GM18499 (cell line): ENCODE results near the gene SEPTIN11.
A peak's percentile ranks its signal among the peaks of the same experiment; 100 is the strongest.

Experiments
- ATAC-seq: cut with Tn5 transposase; IDR thresholded peaks from one replicate; pipeline ENCODE4 v1.9.1; 2021; ENCODE audit warnings: moderate number of reproducible peaks; ENCODE audit not compliant: insufficient read depth, unreplicated experiment

The SEPTIN11 gene

DNA sequence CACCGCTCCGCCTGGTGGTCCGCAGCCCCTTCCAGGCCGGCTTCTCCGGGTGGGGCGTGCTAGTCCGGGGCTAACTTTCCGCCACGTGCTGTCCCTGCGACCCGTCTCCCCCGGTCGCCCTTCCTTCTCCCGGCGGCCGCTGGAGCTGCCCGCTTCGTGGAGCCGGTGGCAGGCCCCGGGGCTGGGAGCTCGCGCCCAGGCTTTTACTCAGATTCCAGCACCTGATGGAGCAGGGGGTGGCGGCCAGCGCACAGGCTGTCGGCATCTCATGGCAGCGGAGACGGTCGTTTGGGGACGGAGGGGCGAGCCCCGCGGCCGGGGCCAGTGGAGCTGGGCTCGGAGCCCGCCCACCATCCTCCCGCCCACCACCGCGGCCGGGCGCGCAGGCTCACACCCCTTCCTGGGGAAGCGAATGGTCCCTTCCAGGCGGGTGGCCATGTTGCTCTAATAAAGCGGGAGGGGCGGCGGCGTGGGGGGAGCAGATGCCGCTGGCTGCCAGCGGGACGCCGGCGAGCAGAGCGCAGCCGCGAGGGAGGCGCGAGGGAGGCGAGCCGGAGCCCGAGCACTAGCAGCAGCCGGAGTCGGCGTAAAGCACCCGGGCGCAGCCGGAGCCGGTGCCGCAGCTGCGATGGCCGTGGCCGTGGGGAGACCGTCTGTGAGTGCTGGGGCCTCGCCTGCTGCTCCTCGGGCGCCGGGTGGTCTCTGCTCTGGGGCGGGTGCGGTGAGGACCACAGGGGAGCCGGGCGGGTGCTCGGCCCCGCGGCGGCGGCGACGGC, at the start of gene SEPTIN11:
TSS of gene SEPTIN11 (plus strand) at position 477 of the 776 bp plus-strand sequence. CDS start at position 629, 152 bp downstream.
- peak; percentile 31 for ATAC-seq

DNA sequence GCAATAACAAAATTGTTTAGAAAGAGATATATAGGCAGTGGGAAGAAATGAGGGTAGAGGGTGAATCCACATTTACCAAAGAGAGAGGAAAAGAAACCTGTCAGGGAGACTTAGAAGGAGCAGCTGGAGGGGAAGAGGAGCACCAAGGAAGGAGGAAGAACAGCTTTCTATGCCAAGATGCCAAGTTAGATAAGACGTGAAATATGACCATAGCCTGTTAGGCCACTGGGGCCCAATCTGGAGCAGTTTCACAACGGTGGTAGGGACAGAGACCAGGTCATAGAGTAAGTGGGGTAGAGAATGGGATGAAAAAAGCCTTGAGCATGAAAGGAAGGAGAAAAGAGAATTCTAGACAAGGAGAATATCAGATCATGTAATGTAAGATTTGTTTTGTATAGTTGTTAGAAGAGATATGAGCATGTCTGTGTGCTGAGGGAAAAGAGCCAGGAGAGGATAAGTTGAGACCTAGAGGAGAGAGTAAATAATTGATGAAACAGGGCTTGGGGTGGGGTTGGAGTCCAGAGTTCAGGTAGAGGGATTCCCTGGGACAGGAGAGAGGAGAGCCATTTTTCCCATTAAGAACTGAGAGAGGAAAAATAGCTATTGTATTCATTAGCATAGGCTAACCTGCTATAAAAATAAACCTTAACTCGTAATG, 47.2 kb upstream of the SEPTIN11 start:
- ATAC-seq = no peak

DNA sequence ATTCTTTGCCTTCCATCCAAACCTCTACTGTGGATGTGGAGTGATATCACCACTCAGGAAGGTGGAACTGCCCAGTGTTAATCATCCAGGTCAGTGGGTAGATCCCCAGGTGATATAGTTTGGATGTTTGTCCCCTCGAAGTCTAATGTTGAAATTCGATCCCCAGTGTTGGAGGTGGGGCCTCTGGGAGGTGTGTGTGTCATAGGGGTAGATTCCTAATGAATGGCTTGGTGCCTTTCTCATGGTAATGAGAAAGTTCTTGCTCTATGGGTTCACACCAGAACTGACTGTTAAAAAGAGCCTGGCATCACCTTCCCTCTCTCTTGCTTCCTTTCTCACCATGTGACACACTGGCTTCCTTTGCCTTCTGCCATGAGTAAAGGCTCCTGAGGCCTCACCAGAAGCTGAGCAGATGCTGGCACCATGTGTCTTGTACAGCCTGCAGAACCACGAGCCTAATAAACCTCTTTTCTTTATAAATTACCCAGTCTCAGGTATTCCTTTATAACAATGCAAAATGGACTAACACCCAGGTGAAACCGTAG, 44.8 kb upstream of the SEPTIN11 start:
- no peak for ATAC-seq

DNA sequence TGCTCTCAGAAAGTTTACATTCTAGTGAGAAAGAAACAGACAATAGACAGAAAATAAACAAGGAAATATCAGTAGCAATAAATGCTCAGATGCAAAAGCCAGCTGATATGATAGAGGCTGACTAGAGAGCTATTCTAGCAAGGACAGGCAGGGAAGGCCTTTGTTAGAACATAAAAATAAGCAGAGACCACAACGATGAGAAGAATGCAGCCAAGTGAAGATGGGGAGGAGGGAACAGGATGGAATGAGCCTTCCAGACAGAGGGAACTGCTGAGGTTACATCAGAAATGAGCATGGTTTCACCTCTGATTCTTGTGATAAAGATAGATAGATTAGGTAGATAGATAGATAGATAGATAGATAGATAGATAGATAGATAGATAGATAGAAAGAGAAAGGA, 44.0 kb upstream of the SEPTIN11 start:
- no peak for ATAC-seq

DNA sequence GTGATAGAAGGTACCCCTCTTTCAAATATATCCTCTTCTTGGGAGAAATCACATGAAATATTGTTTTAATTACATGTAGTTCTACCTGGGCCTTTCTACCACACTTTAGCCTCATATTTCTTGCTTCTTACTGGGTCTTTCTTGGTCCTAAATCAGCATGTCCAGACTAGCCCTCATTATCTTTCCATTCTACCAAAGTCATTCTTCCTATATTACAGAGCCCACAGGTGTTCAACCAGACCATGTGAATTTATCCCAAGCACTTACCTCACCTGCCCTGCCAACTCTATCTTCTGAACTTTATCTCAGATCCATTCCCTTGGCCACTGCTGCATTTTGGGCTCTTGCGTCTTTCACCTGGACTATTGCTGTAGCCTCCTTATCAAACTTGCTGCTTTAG, 39.8 kb upstream of the SEPTIN11 start:
- ATAC-seq = no peak

- ATAC-seq = no peak
These were observed 28.8 kb upstream of the SEPTIN11 start for GRCh38 chr4:76920715-76921114.

GRCh38 chr4:76923619-76924357, 25.8 kb upstream of the SEPTIN11 start:
- ATAC-seq = no peak

- no peak for ATAC-seq
These were observed 22.7 kb upstream of the SEPTIN11 start for GRCh38 chr4:76926841-76927240.

DNA sequence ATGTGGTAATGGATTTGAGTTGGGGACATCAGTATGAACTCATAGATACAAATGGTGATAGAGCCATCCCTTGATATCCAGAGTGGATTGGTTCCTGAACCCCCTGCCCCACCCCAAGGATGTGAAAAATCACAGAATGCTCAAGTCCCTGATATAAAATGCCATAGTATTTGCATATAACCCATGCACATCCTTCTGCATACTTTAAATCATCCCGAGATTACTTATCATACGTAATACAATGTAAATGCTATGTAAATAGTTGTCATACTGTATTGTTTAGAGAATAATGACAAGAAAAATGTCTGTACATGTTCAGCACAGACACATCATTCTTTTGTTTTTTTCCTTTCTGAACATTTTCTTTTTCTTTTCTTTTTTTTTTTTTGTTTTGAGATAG, 18.9 kb upstream of the SEPTIN11 start:
- no peak for ATAC-seq

DNA sequence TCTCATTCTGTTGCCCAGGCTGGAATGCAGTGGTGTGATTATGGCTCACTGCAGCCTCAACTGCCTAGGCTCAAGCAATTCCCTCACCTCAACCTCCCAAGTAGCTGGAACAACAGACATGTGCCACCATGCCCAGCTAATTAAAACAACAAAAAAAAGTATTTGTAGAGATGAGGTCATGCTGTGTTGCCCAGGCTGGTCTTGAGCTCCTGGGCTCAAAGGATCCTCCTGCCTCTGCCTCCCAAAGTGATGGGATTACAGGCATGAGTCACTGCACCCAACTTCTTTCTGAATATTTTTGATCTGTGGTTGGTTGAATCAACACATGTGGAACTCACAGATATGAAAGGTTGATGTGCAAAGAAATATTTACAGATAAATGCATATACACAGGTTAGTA, 18.5 kb upstream of the SEPTIN11 start:
- no peak for ATAC-seq

DNA sequence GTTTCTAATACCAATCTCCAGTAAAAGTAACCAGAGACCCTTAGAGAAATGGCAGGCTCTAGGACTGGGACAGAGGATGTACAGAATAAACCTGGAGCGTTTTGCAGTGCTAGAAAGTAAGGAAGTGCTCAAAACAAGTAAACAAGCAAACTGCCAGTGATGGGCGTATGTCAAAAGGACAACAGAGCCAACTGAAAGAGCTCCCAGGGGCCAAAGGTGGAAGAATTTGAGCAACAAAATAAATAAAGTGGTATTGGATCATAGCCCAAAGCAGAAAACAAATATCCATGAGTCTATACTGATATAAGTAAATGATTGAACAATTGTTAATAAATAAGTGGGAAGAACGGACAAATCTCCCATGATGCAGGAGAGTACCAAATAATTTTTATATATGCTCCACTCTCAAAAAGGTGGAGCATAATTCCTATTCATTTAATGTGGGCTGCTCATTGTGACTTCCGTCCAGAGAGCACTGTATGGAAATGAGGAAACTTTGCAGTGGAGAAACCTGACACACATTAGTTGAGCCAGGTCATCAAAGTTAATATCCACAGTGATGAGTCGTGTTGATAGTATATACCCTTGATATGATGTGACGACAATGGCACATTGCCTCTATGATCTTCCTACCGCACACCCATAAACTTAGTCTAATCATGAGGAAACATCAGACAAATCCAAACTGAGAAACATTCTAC, 17.8 kb upstream of the SEPTIN11 start:
- ATAC-seq = no peak

DNA sequence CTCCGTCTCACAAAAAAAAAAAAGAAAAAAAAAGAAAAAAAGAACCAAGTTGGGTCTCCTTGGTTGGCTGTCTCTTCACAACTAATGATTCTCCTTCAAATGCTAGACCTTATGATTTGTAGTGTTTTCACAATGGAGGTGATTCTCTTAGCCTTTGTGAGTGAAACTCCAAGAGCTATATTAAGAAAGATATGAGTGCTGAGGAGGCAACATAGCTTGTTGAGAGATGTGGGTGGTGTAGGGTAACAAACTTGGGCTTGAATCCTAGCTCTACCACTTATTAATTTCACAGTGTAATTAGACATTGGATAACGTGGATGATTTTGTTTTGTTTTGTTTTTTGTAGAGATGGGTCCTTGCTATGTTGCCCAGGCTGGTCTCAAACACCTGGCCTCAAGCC, 10.4 kb upstream of the SEPTIN11 start:
- no peak for ATAC-seq

DNA sequence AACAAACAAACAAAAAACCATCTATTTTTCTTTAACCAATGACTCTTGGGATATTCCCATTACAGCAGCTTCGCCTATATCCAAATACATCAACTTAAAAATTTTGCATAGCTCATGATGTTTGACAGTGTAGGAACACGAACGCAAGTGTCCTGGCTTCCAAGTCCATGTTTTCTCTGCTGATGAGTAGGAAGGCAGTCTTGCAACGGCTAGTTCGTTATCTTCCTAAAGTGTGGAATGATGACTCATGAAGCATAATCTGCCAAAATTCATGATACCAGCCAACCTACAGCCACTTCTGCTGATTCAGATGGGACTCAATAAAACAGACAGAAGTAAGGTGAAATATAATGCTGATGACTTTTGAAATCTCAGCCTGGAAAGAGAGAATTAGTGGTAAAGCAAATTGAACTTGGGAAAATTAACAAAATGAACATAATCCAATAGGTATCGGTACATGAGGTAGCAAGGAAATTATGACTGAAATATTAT, 6.4 kb upstream of the SEPTIN11 start:
- no peak for ATAC-seq

- no peak for ATAC-seq
These were observed 5.8 kb upstream of the SEPTIN11 start for GRCh38 chr4:76943790-76944189.

GRCh38 chr4:76947369-76947768, 2.2 kb upstream of the SEPTIN11 start:
- no peak for ATAC-seq

GRCh38 chr4:76948443-76949275, 893 bp upstream of the SEPTIN11 start:
- ATAC-seq = peak; percentile 30

- ATAC-seq = peak; percentile 8
These were observed 752 bp downstream of the SEPTIN11 start for GRCh38 chr4:76950052-76950955.

DNA sequence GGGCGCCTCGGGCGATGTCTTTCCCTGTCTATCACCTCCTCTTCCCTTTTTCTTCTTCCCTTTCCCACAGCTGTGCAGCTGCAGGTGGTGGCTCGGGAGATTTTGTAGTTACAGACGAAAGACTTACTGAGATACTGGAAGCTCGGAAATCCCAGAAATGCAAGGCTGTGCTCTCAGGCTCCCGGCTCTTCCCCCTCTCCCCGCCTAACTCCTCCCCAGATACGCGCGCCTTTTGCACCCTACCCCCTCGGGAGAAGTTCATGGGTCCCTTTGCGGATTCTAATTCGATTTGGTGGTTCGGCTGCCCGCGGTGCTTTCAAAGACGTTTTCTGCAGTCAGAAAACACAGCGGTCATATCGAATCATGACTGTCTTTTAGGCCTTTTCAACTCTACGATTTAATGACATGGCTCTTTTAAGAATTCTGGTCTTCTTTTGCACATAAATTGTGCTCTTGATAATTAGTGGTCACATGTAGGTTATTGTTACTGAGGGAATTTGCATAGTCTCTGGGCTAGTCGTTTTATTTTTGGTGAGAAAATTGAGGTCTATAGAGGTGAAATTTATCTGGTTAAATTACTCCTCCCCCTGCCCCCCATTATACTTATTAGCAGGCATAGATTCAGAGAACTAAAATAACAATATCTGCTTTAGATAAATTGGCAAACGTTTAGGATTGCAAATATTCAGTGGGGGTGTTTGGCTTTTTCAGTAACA, 1.6 kb downstream of the SEPTIN11 start:
- no peak for ATAC-seq
